Thymus (tissue), 11 donors: ENCODE data around the gene TMEM174. TPM values are rescaled to one million over a fixed set of nuclear protein-coding genes. Genes with fewer than 3 reads are reported as not detected.
"Not testable (repeated sequence)": the region's sequence is repeated elsewhere in the genome, so short reads cannot be mapped to it uniquely, and the experiment has no call there.

Source experiments
- DNase-seq, 9 donors: peaks; one replicate each; pipeline ENCODE4 v3.0.0-alpha.2; 2013; ENCODE audit warnings: low spot score in 9 of 9, low read depth in 6 of 9, missing footprints in 1 of 9
- H3K27ac ChIP-seq, 2 donors: one replicate each; pipeline ENCODE4 v1.5.1; 2013; ENCODE audit warnings: control low read depth in 1 of 2, low read depth in 1 of 2, low read length in 1 of 2, mild to moderate bottlenecking in 1 of 2, moderate library complexity in 1 of 2
- H3K27me3 ChIP-seq, 2 donors: one replicate each; pipeline ENCODE4 v1.5.1; 2013; ENCODE audit warnings: low read length in 1 of 2; ENCODE audit not compliant: control insufficient read depth in 2 of 2, insufficient read depth in 1 of 2
- H3K36me3 ChIP-seq, 2 donors: one replicate each; pipeline ENCODE4 v1.5.1; 2013; ENCODE audit warnings: low read length in 1 of 2, mild to moderate bottlenecking in 1 of 2, moderate library complexity in 1 of 2; ENCODE audit not compliant: control insufficient read depth in 2 of 2, insufficient read depth in 2 of 2
- H3K4me1 ChIP-seq, 2 donors: one replicate each; pipeline ENCODE4 v1.5.1; 2013; ENCODE audit warnings: low read length in 2 of 2; ENCODE audit not compliant: control insufficient read depth in 2 of 2, insufficient read depth in 2 of 2
- H3K4me3 ChIP-seq, 2 donors: one replicate each; pipeline ENCODE4 v1.5.1; 2013; ENCODE audit warnings: low read length in 2 of 2, control low read depth in 1 of 2, mild to moderate bottlenecking in 1 of 2
- H3K9me3 ChIP-seq, 2 donors: one replicate each; pipeline ENCODE4 v1.5.1; 2013; ENCODE audit warnings: low read length in 1 of 2, mild to moderate bottlenecking in 1 of 2; ENCODE audit not compliant: control insufficient read depth in 2 of 2, insufficient read depth in 1 of 2
- WGBS: extraction: QIAGEN DNeasy Blood & Tissue Kit; methylation state at CpG from one replicate; pipeline ENCODE4 v1.1.7; 2013; 5-methylcytosine and 5-hydroxymethylcytosine counted together
- polyA plus RNA-seq: library from polyadenylated mRNA; stranded (reverse); fragments of 200-250 nt; gene quantifications from one replicate; pipeline ENCODE4 v1.2.3, GENCODE V29; 2013
- total RNA-seq: library from RNA; stranded (reverse); fragments of 120-200 nt; gene quantifications from one replicate; pipeline ENCODE4 v1.2.4, GENCODE V29; 2013
- donor health status: healthy.

Gene TMEM174
- total and polyA plus RNA-seq, 2 donors = 0.02 TPM; not detected in 1

GRCh38 chr5:73198833-73199592 lies 26.0 kb downstream of the TMEM174 start:
- no peak overlapping the region for H3K4me3 ChIP-seq
- H3K4me1 ChIP-seq = peaks cover 0 to 2% of the 10 kb centered on the region in 2 donors
- no peaks in the 10 kb centered on the region for H3K36me3 ChIP-seq
- no peaks in the 10 kb centered on the region for H3K9me3 ChIP-seq
- H3K27ac ChIP-seq = no peak overlapping the region
- no peak for DNase-seq
- H3K27me3 ChIP-seq = peaks cover 0 to 17% of the 10 kb centered on the region in 2 donors
- WGBS = 89% methylated on average over 3 of the region's 3 CpGs

- no peaks in the 10 kb centered on the region for H3K9me3 ChIP-seq
- H3K4me3 ChIP-seq = no peak overlapping the region
- peaks cover 0 to 2% of the 10 kb centered on the region in 2 donors for H3K4me1 ChIP-seq
- 96% methylated on average over 5 of the region's 5 CpGs for WGBS
- DNase-seq = no peak
- no peaks in the 10 kb centered on the region for H3K36me3 ChIP-seq
- no peak overlapping the region for H3K27ac ChIP-seq
- H3K27me3 ChIP-seq = peaks cover 0 to 17% of the 10 kb centered on the region in 2 donors
These were observed 26.7 kb downstream of the TMEM174 start for GRCh38 chr5:73199671-73200070.

GRCh38 chr5:73201547-73202513 lies 28.8 kb downstream of the TMEM174 start:
- H3K4me1 ChIP-seq = peaks cover 0 to 2% of the 10 kb centered on the region in 2 donors
- no peak overlapping the region for H3K4me3 ChIP-seq
- H3K36me3 ChIP-seq = no peaks in the 10 kb centered on the region
- 25% methylated on average over 34 of the region's 34 CpGs for WGBS
- peak in 7 of 9 donors; percentile 5 to 51 (median 26) for DNase-seq
- H3K9me3 ChIP-seq = peaks cover 0 to under 1% of the 10 kb centered on the region in 2 donors
- peaks cover 0 to 18% of the 10 kb centered on the region in 2 donors for H3K27me3 ChIP-seq
- H3K27ac ChIP-seq = no peak overlapping the region

DNA sequence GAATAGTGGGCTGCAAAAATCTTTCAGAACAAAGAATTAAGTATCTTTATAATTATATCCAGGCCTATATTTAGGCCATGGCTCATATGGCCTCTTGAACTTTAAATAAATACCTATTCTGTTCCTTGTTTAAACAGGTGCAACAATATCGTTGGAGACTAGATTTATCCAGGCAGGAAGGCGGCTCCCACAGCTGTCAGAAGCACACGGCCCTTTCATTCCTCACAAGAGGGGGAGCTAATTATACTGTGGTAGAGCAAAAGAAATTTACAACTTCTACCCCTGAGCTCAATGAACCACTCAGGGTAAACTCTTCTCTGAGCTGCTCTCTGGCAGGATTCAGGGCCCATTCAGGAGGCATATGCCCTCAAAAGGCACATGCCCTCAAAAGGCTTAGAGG lies 31.3 kb downstream of the TMEM174 start:
- WGBS = 85% methylated on average over 3 of the region's 3 CpGs
- Histone ChIP-seq H3K27ac (no peak overlapping the region), H3K36me3 (no peaks in the 10 kb centered on the region), H3K9me3 (peaks cover 0 to 1% of the 10 kb centered on the region in 2 donors), H3K4me3 (no peak overlapping the region), H3K4me1 (peaks cover 0 to 2% of the 10 kb centered on the region in 2 donors), H3K27me3 (peaks cover 0 to 17% of the 10 kb centered on the region in 2 donors)
- no peak for DNase-seq

DNA sequence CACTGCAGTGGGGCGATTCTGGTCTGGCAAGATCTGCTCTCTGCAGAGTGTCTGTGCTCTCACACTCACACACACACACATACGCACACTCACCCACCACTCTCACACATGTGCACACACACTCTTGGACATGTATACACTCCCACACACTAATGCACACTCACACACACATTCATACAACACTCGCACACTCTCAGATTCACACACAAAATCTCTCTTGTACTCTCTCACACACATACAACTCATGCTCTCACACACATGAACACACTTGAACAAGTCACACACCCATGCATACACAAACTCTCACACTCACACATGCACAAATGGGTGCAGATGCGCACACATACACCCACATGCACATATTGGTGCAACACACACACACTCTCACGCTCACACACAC lies 31.7 kb downstream of the TMEM174 start:
- Histone ChIP-seq H3K4me1 (peaks cover 0 to 2% of the 10 kb centered on the region in 2 donors), H3K27me3 (peaks cover 0 to 17% of the 10 kb centered on the region in 2 donors), H3K27ac (no peak overlapping the region), H3K4me3 (no peak overlapping the region), H3K9me3 (peaks cover 0 to 1% of the 10 kb centered on the region in 2 donors), H3K36me3 (no peaks in the 10 kb centered on the region)
- WGBS = 96% methylated on average over 5 of the region's 5 CpGs
- no peak for DNase-seq

DNA sequence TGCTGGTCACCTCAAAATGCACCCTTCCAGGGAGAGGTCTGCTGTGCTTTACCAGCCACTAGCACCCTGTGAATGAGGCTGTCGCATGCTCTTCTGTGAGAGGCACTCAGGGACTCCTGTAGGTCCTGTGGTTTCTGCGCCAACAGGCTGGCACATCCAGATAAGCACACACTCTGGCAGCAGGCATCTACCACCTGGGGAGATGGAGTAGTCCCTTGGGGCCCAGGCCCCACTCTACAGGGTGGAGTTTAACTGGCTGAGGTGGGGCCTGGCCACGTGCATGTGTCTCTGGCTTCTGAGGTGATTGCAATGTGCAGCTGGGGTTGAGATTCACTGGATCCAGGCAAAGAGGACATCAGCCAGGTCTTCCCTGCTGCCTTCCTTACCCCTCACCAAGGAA lies 32.3 kb downstream of the TMEM174 start:
- DNase-seq = no peak

DNA sequence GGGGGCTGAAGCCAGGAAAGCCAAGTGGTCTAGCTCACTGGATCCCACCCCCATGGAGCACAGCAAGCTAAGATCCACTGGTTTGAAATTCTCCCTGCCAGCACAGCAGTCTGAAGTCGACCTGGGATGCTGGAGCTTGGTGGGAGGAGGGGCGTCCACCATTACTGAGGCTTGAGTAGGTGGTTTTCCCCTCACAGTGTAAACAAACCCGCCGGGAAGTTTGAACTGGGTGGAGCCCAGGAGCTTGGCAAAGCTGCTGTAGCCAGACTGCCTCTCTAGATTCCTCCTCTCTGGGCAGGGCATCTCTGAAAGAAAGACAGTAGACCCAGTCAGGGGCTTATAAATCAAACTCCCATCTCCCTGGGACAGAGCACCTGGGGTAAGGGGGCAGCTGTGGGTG lies 34.2 kb downstream of the TMEM174 start:
- WGBS = 63% methylated on average over 4 of the region's 4 CpGs
- H3K4me3 ChIP-seq, H3K4me1 ChIP-seq, H3K27me3 ChIP-seq, H3K9me3 ChIP-seq, H3K36me3 ChIP-seq, H3K27ac ChIP-seq, DNase-seq: not testable (repeated sequence)

More for the DNA sequence above, 32.3 kb downstream of the TMEM174 start:
- Histone ChIP-seq H3K4me3 (no peak overlapping the region), H3K4me1 (peaks cover 0 to 2% of the 10 kb centered on the region in 2 donors), H3K27ac (no peak overlapping the region), H3K36me3 (no peaks in the 10 kb centered on the region), H3K27me3 (peaks cover 0 to 17% of the 10 kb centered on the region in 2 donors), H3K9me3 (peaks cover 0 to 1% of the 10 kb centered on the region in 2 donors)
- 48% methylated on average over 3 of the region's 3 CpGs for whole genome bisulfite sequencing

DNA sequence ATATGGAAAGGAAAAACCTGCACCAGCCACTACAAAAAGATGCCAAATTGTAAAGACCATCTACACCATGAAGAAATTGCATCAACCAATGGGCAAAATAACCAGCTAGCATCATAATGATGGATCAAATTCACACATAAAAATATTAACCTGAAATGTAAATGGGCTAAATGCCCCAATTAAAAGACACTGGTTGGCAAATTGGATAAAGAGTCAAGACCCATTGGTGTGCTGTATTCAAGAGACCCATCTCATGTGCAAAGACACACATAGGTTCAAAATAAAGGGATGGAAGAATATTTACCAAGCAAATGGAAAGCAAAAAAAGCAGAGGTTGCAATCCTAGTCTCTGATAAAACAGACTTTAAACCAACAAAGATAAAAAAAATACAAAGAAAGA lies 36.1 kb downstream of the TMEM174 start:
- H3K36me3 ChIP-seq, DNase-seq, H3K27ac ChIP-seq, H3K4me3 ChIP-seq, H3K9me3 ChIP-seq, H3K4me1 ChIP-seq: not testable (repeated sequence)
- peaks cover 3 to 16% of the 10 kb centered on the region in 2 donors for H3K27me3 ChIP-seq

- H3K9me3 ChIP-seq, H3K4me3 ChIP-seq, DNase-seq, H3K36me3 ChIP-seq, H3K27ac ChIP-seq: not testable (repeated sequence)
- WGBS = 94% methylated on average over 3 of the region's 3 CpGs
- peaks cover 26 to 45% of the 10 kb centered on the region in 2 donors for H3K27me3 ChIP-seq
- H3K4me1 ChIP-seq = peaks cover 0 to 10% of the 10 kb centered on the region in 2 donors
These were observed 39.7 kb downstream of the TMEM174 start for GRCh38 chr5:73212693-73213092.
